GM18868 (cell line): ENCODE data around the gene GLP2R.

ENCODE experiments used
- ATAC-seq: cut with Tn5 transposase; IDR thresholded peaks from one replicate; pipeline ENCODE4 v1.9.1; 2021; ENCODE audit warnings: mild to moderate bottlenecking, moderate library complexity; ENCODE audit not compliant: unreplicated experiment

GLP2R gene

DNA sequence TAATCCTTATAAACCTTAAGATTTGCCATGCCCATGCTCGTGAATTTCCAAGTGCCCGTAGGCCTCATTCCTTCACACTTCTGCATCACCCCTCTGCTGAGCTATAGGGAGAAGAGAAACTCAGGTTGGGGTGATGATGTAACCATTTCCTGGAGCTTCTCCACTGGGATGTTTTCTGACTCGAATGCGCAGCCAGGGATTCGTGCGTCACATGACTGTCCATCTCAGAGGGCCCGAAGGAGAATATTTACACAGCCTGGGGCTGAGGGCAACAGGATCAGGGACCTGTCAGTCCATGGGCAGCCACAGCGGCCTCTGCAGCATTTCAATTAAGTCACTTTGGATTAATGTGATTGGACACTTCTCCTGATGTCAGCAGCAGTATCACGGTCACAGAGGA lies 12.6 kb upstream of the GLP2R start:
- no peak for ATAC-seq

DNA sequence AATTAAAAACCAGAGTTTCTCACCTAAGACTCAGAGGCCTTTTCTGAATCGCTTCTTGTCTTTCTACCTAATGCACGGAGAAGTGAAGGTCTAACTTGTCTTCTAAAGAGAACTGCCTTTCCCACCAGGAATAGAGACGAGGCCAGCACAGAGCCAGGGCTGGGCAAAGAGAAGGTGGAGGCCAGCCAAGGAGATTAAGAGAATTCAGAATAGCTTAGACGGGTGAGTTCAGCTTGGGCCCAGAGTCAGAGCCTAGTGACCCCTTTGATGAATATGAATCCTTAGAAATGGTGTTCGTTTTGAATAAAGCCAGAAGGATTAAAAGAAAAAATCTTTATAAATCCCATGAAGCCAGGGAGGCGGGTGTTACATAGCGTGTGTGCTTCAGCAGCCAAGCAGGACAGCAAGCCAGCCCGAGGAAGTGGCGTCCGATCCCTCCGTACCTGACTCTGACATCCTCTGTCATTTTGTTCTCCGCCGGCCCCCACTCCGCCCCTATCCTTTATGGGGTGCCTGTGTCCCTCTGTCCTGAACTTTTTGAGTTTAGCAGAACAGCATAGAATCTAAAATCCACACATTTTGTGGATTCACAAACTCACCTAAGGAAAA lies 11.3 kb upstream of the GLP2R start:
- no peak for ATAC-seq

DNA sequence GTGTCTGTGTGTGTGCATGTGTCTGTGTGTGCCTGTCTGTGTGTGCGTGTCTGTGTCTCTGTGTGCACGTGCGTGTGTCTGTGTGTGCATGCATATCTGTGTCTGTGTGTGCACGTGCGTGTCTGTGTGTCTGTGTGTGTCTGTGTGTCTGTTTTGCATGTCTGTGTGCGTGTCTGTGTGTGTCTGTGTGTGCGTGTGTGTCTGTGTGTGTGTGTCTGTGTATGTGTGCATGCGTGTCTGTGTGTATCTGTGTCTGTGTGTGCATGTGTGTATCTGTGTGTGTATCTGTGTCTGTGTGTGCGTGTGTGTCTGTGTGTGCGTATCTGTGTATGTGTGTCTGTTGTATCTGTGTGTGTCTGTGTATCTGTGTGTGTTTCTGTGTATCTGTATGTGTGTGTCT lies 9.3 kb upstream of the GLP2R start:
- no peak for ATAC-seq

DNA sequence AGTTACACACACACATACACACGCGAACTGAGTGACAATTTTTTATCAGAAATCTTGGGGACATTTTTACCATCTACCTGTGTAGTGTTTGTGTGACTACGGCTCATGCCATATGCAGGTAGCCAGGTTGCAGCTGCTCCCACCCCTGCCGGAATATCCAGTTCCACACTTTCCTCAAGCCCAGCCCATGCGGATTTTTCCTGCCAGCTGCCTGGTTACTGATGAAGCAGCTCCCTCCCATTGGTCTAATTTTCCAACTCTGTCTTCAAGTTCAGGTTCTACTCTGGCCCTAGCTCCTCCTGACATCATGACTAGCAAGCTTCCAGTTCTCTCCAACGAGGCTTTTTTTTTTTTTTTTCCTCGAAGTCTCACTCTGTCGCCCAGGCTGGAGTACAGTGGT lies 8.6 kb upstream of the GLP2R start:
- no peak for ATAC-seq

DNA sequence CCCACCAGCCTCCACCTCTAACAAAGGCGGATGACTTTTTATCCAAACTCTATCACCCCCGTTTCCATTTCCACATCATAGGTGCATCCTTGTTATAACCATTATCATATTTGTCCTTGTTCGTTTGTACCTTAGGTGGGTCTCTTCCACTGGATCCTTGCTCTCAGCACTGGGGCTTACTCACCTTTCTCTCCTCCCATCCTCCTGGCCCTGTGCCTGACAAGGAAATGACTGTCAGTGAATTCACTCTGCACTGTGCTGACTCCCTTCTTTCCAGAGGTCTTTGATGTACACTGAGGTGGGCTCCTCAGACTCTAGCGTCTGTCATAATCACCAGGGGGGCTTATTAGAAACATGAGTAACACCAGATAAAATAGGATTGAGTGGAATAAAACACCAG lies 7.0 kb upstream of the GLP2R start:
- ATAC-seq: no peak

DNA sequence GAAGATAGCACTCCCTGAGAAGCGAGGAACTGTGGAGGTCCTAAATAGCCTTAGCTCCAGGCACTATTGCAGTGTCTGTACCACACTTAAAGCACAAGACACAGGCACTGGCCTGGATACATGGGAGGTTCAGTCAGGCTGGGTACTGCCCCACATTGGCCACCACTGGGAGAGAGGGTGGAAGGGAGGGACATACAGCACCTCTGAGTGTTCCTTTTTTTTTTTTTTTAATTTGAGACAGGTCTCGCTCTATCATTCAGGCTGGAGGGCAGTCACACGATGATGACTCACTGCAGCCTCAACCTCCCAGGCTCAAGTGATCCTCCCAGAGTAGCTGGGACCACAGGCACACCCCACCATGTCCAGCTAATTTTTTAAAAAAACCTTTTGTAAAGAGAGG lies 5.3 kb upstream of the GLP2R start:
- no peak for ATAC-seq

DNA sequence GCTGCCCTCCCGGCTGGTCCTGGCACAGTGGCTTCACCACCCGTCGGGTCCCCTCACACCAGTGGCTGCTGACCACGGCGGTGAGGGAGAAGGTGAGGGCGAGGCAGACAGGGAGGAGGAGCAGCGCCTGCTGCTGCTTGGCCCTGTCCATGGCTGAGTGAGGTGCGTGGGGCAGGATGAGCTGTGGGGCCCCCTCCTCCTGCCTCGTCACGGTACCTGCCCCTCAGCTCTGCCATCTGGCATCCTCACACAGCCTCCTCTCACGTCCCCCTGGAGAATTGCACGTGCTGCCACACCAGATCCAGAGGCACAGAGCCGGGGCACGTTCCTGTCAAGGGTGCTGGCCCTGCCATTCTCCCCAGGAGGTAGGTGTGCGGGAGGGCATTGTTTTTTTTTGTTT lies 3.8 kb upstream of the GLP2R start, which contains the start of gene GSG1L2:
Gene GSG1L2 (minus strand): TSS at position 159 of the 400 bp plus-strand sequence. CDS start 8 bp downstream, at position 151.
- ATAC-seq: no peak

DNA sequence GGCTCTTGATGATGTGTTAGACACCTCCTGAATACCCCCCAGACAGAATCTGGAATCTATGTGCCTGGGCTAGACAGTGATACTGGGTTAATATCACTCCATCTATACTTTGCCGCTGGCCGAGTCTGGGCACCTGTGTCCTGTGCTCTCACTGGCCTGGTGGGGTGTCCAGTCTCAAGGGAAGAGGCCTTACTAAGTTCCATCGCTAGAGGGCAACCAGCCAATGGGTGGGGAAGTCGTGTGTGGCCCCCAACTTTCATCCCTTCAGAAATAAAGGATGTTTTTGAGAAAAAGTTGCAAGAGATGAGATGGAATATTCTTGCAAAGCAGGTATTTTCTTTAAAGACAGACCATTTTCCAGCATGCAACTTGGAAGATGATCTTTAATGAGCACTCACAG lies 1.6 kb upstream of the GLP2R start:
- no peak for ATAC-seq

DNA sequence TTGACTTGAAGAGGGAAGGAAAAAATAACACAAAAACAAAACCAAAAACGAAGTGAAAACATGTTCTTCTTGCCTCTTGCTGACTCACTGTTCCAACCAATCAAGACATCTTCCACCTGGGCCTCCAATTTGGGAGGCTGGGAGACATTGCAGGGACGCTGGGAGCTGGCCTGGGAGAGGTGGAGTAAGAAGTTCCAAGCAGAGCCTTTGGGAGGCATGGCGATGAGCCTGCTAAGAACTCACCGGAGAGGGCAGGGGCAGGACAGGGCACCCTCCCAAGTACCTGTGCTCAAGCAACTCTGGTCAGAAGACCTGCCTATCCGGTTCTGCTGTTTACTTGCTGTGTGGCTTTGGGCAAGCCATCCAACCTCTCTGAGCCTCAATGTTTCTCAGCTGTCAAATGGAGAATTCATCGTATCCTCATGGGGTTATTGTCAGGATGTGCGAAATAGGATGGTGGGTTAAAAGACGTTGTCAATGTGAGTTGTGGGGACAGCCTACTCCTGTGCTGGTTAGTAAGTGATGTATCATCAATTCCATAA lies 856 bp upstream of the GLP2R start:
- no peak for ATAC-seq

DNA sequence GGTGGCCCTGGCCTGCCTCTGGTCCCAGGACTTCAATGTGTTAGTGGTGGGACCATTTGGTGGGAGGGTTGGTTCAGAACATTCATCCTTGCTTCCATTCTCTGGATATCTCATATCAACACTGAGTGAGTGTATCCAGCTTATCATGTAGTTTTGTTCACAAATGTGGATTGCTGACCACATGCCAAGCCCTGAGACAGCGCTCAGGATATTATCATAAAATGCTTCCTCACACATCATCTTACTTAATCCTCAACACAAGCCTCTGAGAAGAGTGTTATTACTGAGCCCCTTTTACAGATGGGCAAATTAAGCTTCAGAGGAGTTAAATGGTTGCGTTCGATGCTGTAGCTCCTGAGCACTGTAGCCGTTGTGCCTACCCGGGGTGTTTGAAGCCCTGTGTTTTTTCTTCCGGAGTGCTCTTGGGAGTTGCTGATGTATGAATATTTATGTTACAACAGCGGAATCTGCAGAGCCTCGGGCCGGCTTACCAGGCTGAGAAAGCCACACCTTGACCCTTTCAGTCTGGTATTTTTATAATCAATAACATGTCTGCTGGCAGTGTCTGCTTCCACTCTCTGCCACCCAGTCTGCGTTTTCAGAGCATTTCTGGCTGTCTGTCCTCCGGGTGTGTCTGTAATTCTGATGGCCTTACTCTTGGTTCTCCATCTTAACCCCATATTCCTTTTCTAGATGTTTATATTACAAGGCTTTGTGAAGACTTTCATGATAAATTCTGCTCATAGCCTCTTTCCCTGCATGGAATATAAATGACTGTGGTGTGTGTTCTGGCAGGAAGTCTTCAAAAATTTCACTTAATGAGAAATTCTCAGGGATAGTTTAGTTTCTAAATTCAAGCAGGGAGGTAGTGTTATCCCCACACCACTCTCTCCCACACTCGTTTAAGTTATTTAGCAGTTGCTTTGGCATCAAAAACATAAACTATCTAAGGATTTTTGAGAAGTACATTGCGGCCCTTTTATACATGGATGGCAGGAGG lies 2.9 kb downstream of the GLP2R start:
- no peak for ATAC-seq

DNA sequence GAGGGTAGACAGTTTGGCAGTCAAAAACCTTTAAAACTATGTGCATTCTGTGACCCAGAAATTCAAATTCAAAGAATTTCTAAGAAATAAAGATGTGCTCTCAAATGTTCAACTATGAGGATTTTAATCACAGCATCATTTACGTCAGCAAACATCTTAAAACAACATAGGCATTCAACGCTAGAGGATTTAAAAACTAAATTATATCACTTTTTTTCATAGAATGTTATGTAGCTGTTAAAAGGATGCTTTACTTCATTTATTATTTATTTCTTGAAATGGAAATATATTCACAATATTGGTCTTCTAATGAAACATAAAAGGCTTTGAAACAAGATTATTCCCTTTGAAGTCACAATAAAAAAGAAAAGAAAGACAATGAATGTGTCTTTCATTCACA lies 3.6 kb downstream of the GLP2R start:
- ATAC-seq: no peak

DNA sequence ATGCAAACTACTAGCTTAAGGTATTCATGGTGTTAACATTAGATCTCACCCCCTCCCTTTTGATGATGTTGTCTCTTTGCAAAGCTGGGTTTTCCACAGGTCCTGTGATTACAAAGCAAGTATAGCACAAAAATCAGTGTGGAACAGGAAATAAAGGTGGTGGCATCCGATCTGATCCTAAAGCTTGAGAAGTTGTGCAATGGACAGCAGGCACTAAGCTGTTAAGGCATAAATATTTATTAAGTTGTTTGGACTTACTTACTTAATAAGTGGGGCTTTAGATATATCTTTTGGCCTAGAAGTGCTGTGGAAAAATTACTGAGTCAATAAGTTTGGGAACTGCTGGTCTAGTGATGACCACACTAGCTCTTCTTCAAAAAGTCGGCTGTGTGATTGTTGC lies 5.0 kb downstream of the GLP2R start:
- no peak for ATAC-seq

DNA sequence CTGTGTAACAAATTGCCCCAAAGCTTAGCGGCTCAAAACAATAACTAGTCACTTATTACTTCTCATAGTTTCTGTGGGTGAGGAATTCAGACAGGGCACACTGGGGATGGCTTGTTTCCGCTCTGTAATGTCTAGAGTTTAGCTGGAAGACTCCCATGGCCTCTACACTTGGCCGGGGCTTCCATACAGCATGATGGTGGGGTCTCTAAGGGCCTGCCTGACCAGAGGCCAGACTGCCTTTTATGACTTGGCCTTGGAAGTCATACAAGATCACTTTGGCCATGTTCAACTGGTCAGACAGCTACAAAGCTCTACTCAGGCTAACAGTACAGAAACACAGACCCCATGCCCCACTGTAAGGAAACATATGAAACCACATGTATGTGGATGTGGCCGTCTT lies 8.2 kb downstream of the GLP2R start:
- no peak for ATAC-seq

DNA sequence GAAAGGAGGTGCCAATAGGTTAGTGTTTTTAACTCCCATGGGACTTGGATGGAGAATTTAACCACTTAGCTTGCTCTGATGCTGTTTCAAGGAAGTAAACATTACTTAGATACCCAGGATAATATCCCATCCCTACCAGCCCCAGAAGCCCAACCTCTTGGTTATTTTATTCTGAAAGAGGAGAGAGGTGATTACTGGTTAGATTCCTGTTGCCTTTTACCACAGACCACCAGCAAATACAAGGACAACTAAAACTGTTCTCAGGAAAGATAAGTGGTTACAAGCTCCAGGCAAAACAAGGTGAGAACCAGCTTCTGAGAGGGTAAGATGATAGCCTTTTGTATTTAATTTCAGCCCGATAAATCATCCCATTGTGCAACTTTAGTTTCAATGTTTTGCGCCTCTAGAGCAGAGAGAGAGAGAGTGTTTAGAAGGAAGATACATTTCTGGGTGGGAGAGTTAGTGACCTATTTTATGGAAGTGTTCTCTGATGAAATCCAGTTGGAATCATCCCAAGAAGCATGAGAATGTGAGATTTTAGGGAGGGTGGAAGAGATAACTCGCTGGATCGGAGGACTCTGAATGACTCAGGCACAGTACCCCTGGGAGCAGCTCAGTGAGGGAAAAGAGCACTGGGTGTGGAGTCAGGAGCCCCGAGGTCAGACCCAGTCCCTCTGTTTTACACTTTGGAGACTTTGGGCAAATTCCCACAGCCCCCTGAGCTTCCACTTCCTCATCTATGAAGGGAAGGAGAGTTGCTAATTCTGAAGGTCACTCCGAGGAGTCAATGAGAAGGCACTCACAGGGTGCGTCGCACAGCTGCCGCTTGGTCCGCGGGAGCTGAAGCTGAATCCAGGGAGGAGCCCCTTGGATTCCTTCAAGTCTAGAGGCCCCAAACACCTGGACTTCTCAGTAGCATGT lies 12.1 kb downstream of the GLP2R start:
- ATAC-seq: no peak

DNA sequence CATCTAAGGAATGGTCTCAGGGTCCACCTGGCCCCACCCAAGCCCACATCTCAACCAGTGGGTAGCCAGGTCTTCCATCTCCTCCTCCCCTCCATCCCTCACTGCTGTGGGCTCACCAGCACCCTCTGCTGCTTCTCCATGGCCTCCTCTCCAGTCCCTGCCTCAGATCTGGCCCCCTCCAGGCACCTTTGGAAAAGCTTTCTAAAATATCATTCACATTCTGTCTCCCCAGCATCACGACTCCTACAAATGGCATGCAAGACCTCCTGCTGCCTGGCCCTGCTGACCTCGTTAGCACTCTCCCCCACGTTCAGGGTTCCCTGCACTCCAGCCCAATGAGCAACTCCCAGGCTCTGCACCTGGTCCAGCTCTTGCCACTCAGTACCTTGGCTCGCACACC lies 13.7 kb downstream of the GLP2R start:
- no peak for ATAC-seq

DNA sequence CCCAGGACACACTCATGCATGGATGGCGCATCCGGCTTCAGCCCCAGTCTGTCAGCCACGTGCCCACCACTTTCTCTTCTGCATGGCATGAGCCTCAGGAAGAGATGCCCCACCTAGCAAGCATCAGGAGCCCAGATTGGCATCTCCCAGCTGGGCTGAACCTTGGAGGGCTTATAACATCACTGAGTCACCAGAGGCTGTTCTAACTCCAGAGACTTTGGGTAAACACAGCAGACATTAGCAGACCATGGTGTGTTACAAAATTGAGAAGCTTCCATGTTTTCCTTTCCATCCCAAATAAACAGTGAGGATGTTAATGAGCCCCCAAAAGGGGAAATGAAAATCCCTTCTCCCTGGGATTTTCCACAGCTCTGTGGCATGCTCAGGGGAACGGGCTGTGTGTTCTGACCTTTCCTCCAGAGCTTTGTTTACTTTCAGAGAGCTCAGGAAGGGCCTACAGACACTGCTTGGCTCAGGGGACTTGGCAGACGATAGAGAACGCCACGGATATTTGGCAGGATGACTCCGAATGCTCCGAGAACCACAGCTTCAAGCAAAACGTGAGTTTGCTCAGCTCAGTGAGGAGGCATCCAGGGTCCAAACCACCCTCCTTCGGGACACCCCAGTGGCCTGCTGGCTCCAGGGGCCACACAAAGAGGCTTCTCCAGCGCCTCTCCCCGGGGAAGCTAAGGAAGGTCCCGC lies 16.5 kb downstream of the GLP2R start:
- no peak for ATAC-seq

DNA sequence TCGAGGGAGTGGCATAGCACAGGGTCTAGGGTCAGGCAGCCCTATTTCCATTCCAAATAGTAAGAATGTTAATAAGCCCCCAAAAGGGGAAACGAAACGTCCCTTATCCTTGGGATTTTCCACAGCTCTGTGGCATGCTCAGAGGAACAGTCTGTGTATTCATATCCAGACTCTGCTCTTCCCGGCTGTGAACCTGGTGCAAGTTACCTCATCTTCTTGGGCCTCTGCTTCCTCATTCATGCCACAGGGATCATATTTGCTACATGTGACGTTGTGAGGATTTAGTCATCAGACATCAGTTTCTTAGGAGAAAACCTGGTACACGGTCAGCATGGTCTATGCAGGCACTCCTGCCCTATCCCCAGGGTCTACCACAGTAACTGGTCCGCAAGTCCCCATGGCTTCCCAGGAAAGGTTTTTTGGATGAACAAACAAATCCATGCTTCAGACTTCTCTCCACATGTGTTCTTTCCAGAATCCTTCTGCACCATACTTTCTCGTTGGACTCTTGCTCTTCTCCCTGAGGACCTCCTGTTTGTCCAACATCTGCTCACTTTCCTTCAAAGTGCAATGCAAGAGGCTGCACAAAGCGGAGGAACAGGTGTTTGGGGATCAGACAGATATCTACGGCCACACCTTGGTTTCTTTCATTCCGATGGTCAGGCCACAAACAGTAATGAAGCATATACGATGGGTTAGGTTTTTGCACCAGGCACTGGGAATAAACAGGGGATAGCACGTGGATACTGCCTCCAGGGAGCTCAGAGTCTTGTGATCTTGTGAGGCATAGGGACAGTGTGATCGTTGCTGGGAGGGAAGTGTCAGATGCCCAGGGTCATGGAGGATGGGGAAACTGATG lies 17.7 kb downstream of the GLP2R start:
- no peak for ATAC-seq

DNA sequence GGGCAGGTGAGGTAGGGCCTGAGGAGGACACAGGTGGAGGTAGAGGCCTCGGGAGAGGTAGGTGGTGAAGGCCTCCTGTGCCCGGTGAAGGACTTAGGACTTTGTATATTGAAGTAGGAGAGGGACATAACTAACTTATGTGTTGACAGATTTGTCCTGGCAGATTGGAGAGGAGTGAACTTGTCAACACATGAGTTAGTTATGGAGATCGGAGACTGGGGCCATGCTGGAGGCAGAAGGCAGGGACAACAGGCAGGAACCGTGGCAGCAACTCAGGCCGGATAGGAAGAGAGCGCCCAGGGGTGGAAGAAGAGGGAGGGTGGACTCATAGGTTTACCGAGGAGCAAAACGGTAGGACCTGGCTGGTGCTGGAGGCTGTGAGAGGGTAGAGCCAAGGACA lies 18.4 kb downstream of the GLP2R start:
- ATAC-seq: no peak

DNA sequence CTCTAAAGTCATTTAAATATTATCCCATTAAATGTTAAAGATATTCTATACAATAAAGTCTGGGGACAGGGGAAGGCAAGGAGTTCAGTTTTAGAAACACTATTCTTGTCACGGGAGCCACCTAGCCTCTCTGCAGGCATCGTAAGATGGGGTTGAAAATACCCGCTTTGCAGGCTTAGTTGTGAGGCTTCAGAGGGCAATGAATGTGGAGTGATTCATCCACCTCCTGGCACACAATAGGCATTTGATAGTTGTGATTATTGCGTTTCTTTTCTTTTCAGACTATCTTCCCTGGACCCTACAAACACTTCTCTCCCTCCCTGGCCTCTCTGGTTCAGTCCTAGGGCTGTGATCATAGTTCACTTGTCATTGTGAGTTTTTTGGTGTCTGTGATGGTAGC lies 19.6 kb downstream of the GLP2R start:
- no peak for ATAC-seq
